Stimulated activated CD4-positive, alpha-beta T cell treated with anti-CD3 and anti-CD28 coated beads, Interleukin-2, amount 100 ng/mL, for 24 hours (primary cell): ENCODE measurements around the gene ABL1.
"Not testable (repeated sequence)": the region's sequence is repeated elsewhere in the genome, so short reads cannot be mapped to it uniquely, and the experiment has no call there.

Experiments used
- DNase-seq, 2 donors: peaks; one replicate each; pipeline ENCODE4 v3.0.0-alpha.2; 2020

The ABL1 gene

GRCh38 chr9:130825809-130826208, 9.2 kb upstream of the ABL1 start:
- no peak for DNase-seq

GRCh38 chr9:130829762-130830161, 5.3 kb upstream of the ABL1 start:
- no peak for DNase-seq

- no peak for DNase-seq
These were observed 4.8 kb upstream of the ABL1 start for GRCh38 chr9:130830231-130830760.

GRCh38 chr9:130831077-130831476, 4.0 kb upstream of the ABL1 start:
- no peak for DNase-seq

- no peak for DNase-seq
These were observed 1.7 kb upstream of the ABL1 start for GRCh38 chr9:130833031-130833990.

GRCh38 chr9:130835441-130836298, 616 bp downstream of the ABL1 start:
- DNase-seq: peak; percentile 35 to 58

GRCh38 chr9:130837002-130837511, 2.0 kb downstream of the ABL1 start:
- DNase-seq: no peak

GRCh38 chr9:130837643-130838042, 2.6 kb downstream of the ABL1 start:
- no peak for DNase-seq

GRCh38 chr9:130839132-130840111, 4.4 kb downstream of the ABL1 start:
- no peak for DNase-seq

GRCh38 chr9:130842545-130842944, 7.5 kb downstream of the ABL1 start:
- no peak for DNase-seq

- no peak for DNase-seq
These were observed 8.2 kb downstream of the ABL1 start for GRCh38 chr9:130843049-130843908.

- no peak for DNase-seq
These were observed 9.0 kb downstream of the ABL1 start for GRCh38 chr9:130844044-130844451.

- no peak for DNase-seq
These were observed 10.2 kb downstream of the ABL1 start for GRCh38 chr9:130845254-130845653.

GRCh38 chr9:130845901-130846481, 10.9 kb downstream of the ABL1 start:
- no peak for DNase-seq

- no peak for DNase-seq
These were observed 11.6 kb downstream of the ABL1 start for GRCh38 chr9:130846487-130847305.

- no peak for DNase-seq
These were observed 12.5 kb downstream of the ABL1 start for GRCh38 chr9:130847306-130848217.

GRCh38 chr9:130848514-130848913, 13.5 kb downstream of the ABL1 start:
- DNase-seq: not testable (repeated sequence)

- no peak for DNase-seq
These were observed 14.3 kb downstream of the ABL1 start for GRCh38 chr9:130849356-130849755.
